ENCODE results near the gene TM2D3.

Gene TM2D3

GRCh38 chr15:101692801-101693598 lies 40.8 kb upstream of the TM2D3 start:
- no peak for TF ChIP-seq CTCF (IDR thresholded peaks at IDR 0.05)
- Histone ChIP-seq H3K27me3 (no peaks in the 10 kb centered on the region), H3K9me3 (no peaks in the 10 kb centered on the region), H3K36me3 (no peaks in the 10 kb centered on the region), H3K4me3 (ENCODE audit: low read depth in 1 of 2, low read length in 1 of 2) (no peak overlapping the region), H3K27ac (no peak overlapping the region), H3K4me1 (ENCODE audit: control insufficient read depth in 1 of 2, insufficient read depth in 1 of 2, low read depth in 1 of 2, low read length in 1 of 2) (no peaks in the 10 kb centered on the region)

GRCh38 chr15:101689901-101690300 lies 37.7 kb upstream of the TM2D3 start:
- Histone ChIP-seq H3K4me1 (ENCODE audit: control insufficient read depth in 1 of 2, insufficient read depth in 1 of 2, low read depth in 1 of 2, low read length in 1 of 2) (no peaks in the 10 kb centered on the region), H3K27me3 (no peaks in the 10 kb centered on the region), H3K27ac (no peak overlapping the region), H3K9me3 (no peaks in the 10 kb centered on the region), H3K36me3 (no peaks in the 10 kb centered on the region), H3K4me3 (ENCODE audit: low read depth in 1 of 2, low read length in 1 of 2) (no peak overlapping the region)
- TF ChIP-seq CTCF (IDR thresholded peaks at IDR 0.05): no peak

GRCh38 chr15:101686718-101687117 lies 34.5 kb upstream of the TM2D3 start:
- no peaks in the 10 kb centered on the region for H3K36me3 ChIP-seq

GRCh38 chr15:101684877-101685276 lies 32.7 kb upstream of the TM2D3 start:
- no peaks in the 10 kb centered on the region for H3K27me3 ChIP-seq
- TF ChIP-seq CTCF (IDR thresholded peaks at IDR 0.05): no peak
- no peak overlapping the region for H3K27ac ChIP-seq
- H3K4me1 ChIP-seq (ENCODE audit: control insufficient read depth in 1 of 2, insufficient read depth in 1 of 2, low read depth in 1 of 2, low read length in 1 of 2): no peaks in the 10 kb centered on the region
- H3K4me3 ChIP-seq (ENCODE audit: low read depth in 1 of 2, low read length in 1 of 2): no peak overlapping the region
- no peaks in the 10 kb centered on the region for H3K36me3 ChIP-seq
- H3K9me3 ChIP-seq: no peaks in the 10 kb centered on the region

More at GRCh38 chr15:101686718-101687117, 34.5 kb upstream of the TM2D3 start:
- no peak for TF ChIP-seq CTCF (IDR thresholded peaks at IDR 0.05)
- H3K27me3 ChIP-seq: no peaks in the 10 kb centered on the region
- no peak overlapping the region for H3K4me3 ChIP-seq (ENCODE audit: low read depth in 1 of 2, low read length in 1 of 2)
- no peaks in the 10 kb centered on the region for H3K9me3 ChIP-seq
- H3K27ac ChIP-seq: no peak overlapping the region
- H3K4me1 ChIP-seq (ENCODE audit: control insufficient read depth in 1 of 2, insufficient read depth in 1 of 2, low read depth in 1 of 2, low read length in 1 of 2): no peaks in the 10 kb centered on the region

- no peaks in the 10 kb centered on the region for H3K27me3 ChIP-seq
- H3K36me3 ChIP-seq: no peaks in the 10 kb centered on the region
- no peaks in the 10 kb centered on the region for H3K9me3 ChIP-seq
- no peaks in the 10 kb centered on the region for H3K4me1 ChIP-seq (ENCODE audit: control insufficient read depth in 1 of 2, insufficient read depth in 1 of 2, low read depth in 1 of 2, low read length in 1 of 2)
- TF ChIP-seq CTCF (IDR thresholded peaks at IDR 0.05): no peak
- no peak overlapping the region for H3K27ac ChIP-seq
- no peak overlapping the region for H3K4me3 ChIP-seq (ENCODE audit: low read depth in 1 of 2, low read length in 1 of 2)
These were observed 32.2 kb upstream of the TM2D3 start for GRCh38 chr15:101684384-101684783.
